ENCODE measurements around the gene SH3RF3. TPM values are rescaled to one million over a fixed set of nuclear protein-coding genes. Genes with fewer than 3 reads are reported as not detected.

Gene SH3RF3
- total and polyA plus RNA-seq, 2 donors (not counting 1 experiment from before 2014, with no cell fraction given): 8.3 to 10.1 TPM

GRCh38 chr2:109405873-109406272, 276.9 kb downstream of the SH3RF3 start:
- Histone ChIP-seq H3K4me3 (replicated peaks in 1 of 4; ENCODE audit: control extremely low read depth in 1 of 4, insufficient read depth in 1 of 4, low read depth in 3 of 4, low read length in 4 of 4) (no peak overlapping the region), H2AFZ (ENCODE audit: low read length) (no peak overlapping the region), H4K20me1 (ENCODE audit: control insufficient read depth, extremely low read depth, insufficient read depth, low read length) (no peaks in the 10 kb centered on the region), H3K4me1 (ENCODE audit: control insufficient read depth, extremely low read depth, insufficient read depth, low read length) (no peaks in the 10 kb centered on the region), H3K27ac (ENCODE audit: insufficient read depth, low read length) (no peak overlapping the region), H3K27me3 (ENCODE audit: control insufficient read depth, insufficient read depth, low read length) (no peaks in the 10 kb centered on the region), H3K9me3 (ENCODE audit: control insufficient read depth, insufficient read depth, low read depth, low read length) (no peaks in the 10 kb centered on the region), H3K9ac (ENCODE audit: insufficient read depth, low read length) (no peak overlapping the region), H3K36me3 (ENCODE audit: control insufficient read depth, insufficient read depth, low read length) (peaks cover 3% of the 10 kb centered on the region), H3K79me2 (ENCODE audit: control insufficient read depth, insufficient read depth, low read length) (no peaks in the 10 kb centered on the region), H3K4me2 (ENCODE audit: extremely low read depth, insufficient read depth, low read length) (no peak overlapping the region)
- DNase-seq (ENCODE audit: low read depth in 2 of 2): no peak
- no peak for TF ChIP-seq EZH2 (IDR thresholded peaks at IDR 0.05; ENCODE audit: low read length, missing control alignments)
- TF ChIP-seq CTCF (conservative IDR thresholded peaks at IDR 0.05 in 1 of 2, IDR thresholded peaks at IDR 0.05 in 1 of 2; ENCODE audit: low read depth in 1 of 2, low read length in 2 of 2): no peak

- H3K9ac ChIP-seq (ENCODE audit: insufficient read depth, low read length): no peak overlapping the region
- no peaks in the 10 kb centered on the region for H3K79me2 ChIP-seq (ENCODE audit: control insufficient read depth, insufficient read depth, low read length)
- no peaks in the 10 kb centered on the region for H4K20me1 ChIP-seq (ENCODE audit: control insufficient read depth, extremely low read depth, insufficient read depth, low read length)
- no peak overlapping the region for H2AFZ ChIP-seq (ENCODE audit: low read length)
- no peak overlapping the region for H3K4me2 ChIP-seq (ENCODE audit: extremely low read depth, insufficient read depth, low read length)
- H3K27ac ChIP-seq (ENCODE audit: insufficient read depth, low read length): no peak overlapping the region
- H3K4me1 ChIP-seq (ENCODE audit: control insufficient read depth, extremely low read depth, insufficient read depth, low read length): no peaks in the 10 kb centered on the region
- H3K27me3 ChIP-seq (ENCODE audit: control insufficient read depth, insufficient read depth, low read length): no peaks in the 10 kb centered on the region
- peaks cover 3% of the 10 kb centered on the region for H3K36me3 ChIP-seq (ENCODE audit: control insufficient read depth, insufficient read depth, low read length)
- DNase-seq (ENCODE audit: low read depth in 2 of 2): no peak
- TF ChIP-seq EZH2 (IDR thresholded peaks at IDR 0.05; ENCODE audit: low read length, missing control alignments) (no peak), CTCF (conservative IDR thresholded peaks at IDR 0.05 in 1 of 2, IDR thresholded peaks at IDR 0.05 in 1 of 2; ENCODE audit: low read depth in 1 of 2, low read length in 2 of 2) (no peak)
- H3K9me3 ChIP-seq (ENCODE audit: control insufficient read depth, insufficient read depth, low read depth, low read length): no peaks in the 10 kb centered on the region
- H3K4me3 ChIP-seq (replicated peaks in 1 of 4; ENCODE audit: control extremely low read depth in 1 of 4, insufficient read depth in 1 of 4, low read depth in 3 of 4, low read length in 4 of 4): no peak overlapping the region
Measured at GRCh38 chr2:109406301-109406700, 277.3 kb downstream of the SH3RF3 start.

- TF ChIP-seq EZH2 (IDR thresholded peaks at IDR 0.05; ENCODE audit: low read length, missing control alignments) (no peak), CTCF (conservative IDR thresholded peaks at IDR 0.05 in 1 of 2, IDR thresholded peaks at IDR 0.05 in 1 of 2; ENCODE audit: low read depth in 1 of 2, low read length in 2 of 2) (no peak)
- H3K4me3 ChIP-seq (replicated peaks in 1 of 4; ENCODE audit: control extremely low read depth in 1 of 4, insufficient read depth in 1 of 4, low read depth in 3 of 4, low read length in 4 of 4): no peak overlapping the region
- no peak for DNase-seq (ENCODE audit: low read depth in 2 of 2)
- peaks cover 1% of the 10 kb centered on the region for H3K36me3 ChIP-seq (ENCODE audit: control insufficient read depth, insufficient read depth, low read length)
- no peaks in the 10 kb centered on the region for H4K20me1 ChIP-seq (ENCODE audit: control insufficient read depth, extremely low read depth, insufficient read depth, low read length)
- H3K9me3 ChIP-seq (ENCODE audit: control insufficient read depth, insufficient read depth, low read depth, low read length): no peaks in the 10 kb centered on the region
- H3K79me2 ChIP-seq (ENCODE audit: control insufficient read depth, insufficient read depth, low read length): no peaks in the 10 kb centered on the region
- H3K9ac ChIP-seq (ENCODE audit: insufficient read depth, low read length): no peak overlapping the region
- no peaks in the 10 kb centered on the region for H3K4me1 ChIP-seq (ENCODE audit: control insufficient read depth, extremely low read depth, insufficient read depth, low read length)
- H3K27me3 ChIP-seq (ENCODE audit: control insufficient read depth, insufficient read depth, low read length): no peaks in the 10 kb centered on the region
- no peak overlapping the region for H2AFZ ChIP-seq (ENCODE audit: low read length)
- no peak overlapping the region for H3K4me2 ChIP-seq (ENCODE audit: extremely low read depth, insufficient read depth, low read length)
- H3K27ac ChIP-seq (ENCODE audit: insufficient read depth, low read length): no peak overlapping the region
Measured at GRCh38 chr2:109407276-109408042, 278.5 kb downstream of the SH3RF3 start.

All from fibroblast of lung (primary cell).